HepG2 (cell line): Measurements from ENCODE around the gene PXT1. TPM values are rescaled to one million over a fixed set of nuclear protein-coding genes. Genes with fewer than 3 reads are reported as not detected.

Experiments
- BRD4 ChIP-seq: sonication (generic); formaldehyde crosslinking; IDR thresholded peaks from 2 replicates; pipeline ENCODE4 v1.4.0; 2020; ENCODE audit warnings: missing genetic modification reagents
- CBX1 ChIP-seq: IDR thresholded peaks from one replicate; pipeline ENCODE4 v1.6.1; 2016; ENCODE audit warnings: antibody characterized with exemption, low read depth
- FOXM1 ChIP-seq: sonication (generic); formaldehyde crosslinking; IDR thresholded peaks from 2 replicates; pipeline ENCODE4 v1.5.0; 2020; ENCODE audit warnings: missing genetic modification reagents
- FOXP1 ChIP-seq, 2 experiments: fragments of 450-650 bp in 1 of 2; IDR thresholded peaks; 2 replicates each; pipeline ENCODE4 v1.6.1; 2017 to 2018; ENCODE audit warnings: antibody characterized with exemption in 1 of 2
- GPN1 ChIP-seq: sonication (generic); formaldehyde crosslinking; IDR thresholded peaks from 2 replicates; pipeline ENCODE4 v1.5.1; 2020; ENCODE audit warnings: missing genetic modification reagents, borderline replicate concordance
- KDM5B ChIP-seq: sonication (generic); formaldehyde crosslinking; IDR thresholded peaks from 2 replicates; pipeline ENCODE4 v1.4.0; 2020; ENCODE audit warnings: missing genetic modification reagents, mild to moderate bottlenecking, borderline replicate concordance
- MED1 ChIP-seq: sonication (generic); formaldehyde crosslinking; IDR thresholded peaks from 2 replicates; pipeline ENCODE4 v1.4.0; 2020; ENCODE audit warnings: missing genetic modification reagents
- NFE2L2 ChIP-seq: fragments of 150-350 bp; IDR thresholded peaks from 2 replicates; pipeline ENCODE4 v1.6.1; 2014; ENCODE audit warnings: low read length
- POLR2G ChIP-seq: fragments of 200-400 bp; formaldehyde crosslinking; IDR thresholded peaks from 2 replicates; pipeline ENCODE4 v1.6.1; 2018; ENCODE audit warnings: mild to moderate bottlenecking, low read depth, low read length, moderate library complexity
- THAP11 ChIP-seq: IDR thresholded peaks from 2 replicates; pipeline ENCODE4 v1.6.1; 2016; ENCODE audit warnings: missing biosample characterization, missing genetic modification reagents
- ZNF460 ChIP-seq: sonication (generic); formaldehyde crosslinking; IDR thresholded peaks from 2 replicates; pipeline ENCODE4 v1.5.1; 2020; ENCODE audit warnings: missing genetic modification reagents, mild to moderate bottlenecking, borderline replicate concordance
- ZNF619 ChIP-seq: sonication (generic); formaldehyde crosslinking; IDR thresholded peaks from 2 replicates; pipeline ENCODE4 v1.4.0; 2020; ENCODE audit warnings: mild to moderate bottlenecking, missing genetic modification reagents
- ZNF772 ChIP-seq: sonication (generic); formaldehyde crosslinking; IDR thresholded peaks from 2 replicates; pipeline ENCODE4 v1.5.0; 2020; ENCODE audit warnings: mild to moderate bottlenecking, missing genetic modification reagents
- polyA plus RNA-seq, 8 experiments: library from polyadenylated mRNA; depleted of rRNA in 3 of 8; stranded (reverse) in 7 of 8; unstranded in 1 of 8; fragments of >200 nt; fragmentation: Illumina TruSeq in 4 of 8; extraction: Trizol in 4 of 8; gene quantifications; 2 replicates each; pipeline versions ENCODE4 v1.2.1 to v1.2.3, GENCODE V29; 2011 to 2016; ENCODE audit warnings: low read depth in 4 of 8, missing spikeins in 1 of 8, mixed read lengths in 1 of 8; ENCODE audit not compliant: insufficient read depth in 1 of 8
- total RNA-seq, 5 experiments: library from RNA; depleted of rRNA; stranded (reverse); fragments of >200 nt; fragmentation: Illumina TruSeq; extraction: Trizol; gene quantifications; 2 replicates each; pipeline ENCODE4 v1.2.3, GENCODE V29; 2016; ENCODE audit warnings: low read depth in 1 of 5
- TF ChIP-seq, protein P1 (sequence below): sonication (generic); formaldehyde crosslinking; conservative IDR thresholded peaks from 2 replicates; pipeline ENCODE4 v1.8.0; 2022; ENCODE audit warnings: mild to moderate bottlenecking, moderate library complexity, missing genetic modification reagents
- TF ChIP-seq, protein P2 (sequence below): sonication (generic); formaldehyde crosslinking; IDR thresholded peaks from 2 replicates; pipeline ENCODE4 v1.9.0; 2021; ENCODE audit warnings: missing genetic modification reagents, borderline replicate concordance
- TF ChIP-seq, protein P3 (sequence below): sonication (generic); formaldehyde crosslinking; IDR thresholded peaks from 2 replicates; pipeline ENCODE4 v1.4.0; 2020; ENCODE audit warnings: missing genetic modification reagents, low read depth, mild to moderate bottlenecking, borderline replicate concordance
- TF ChIP-seq, protein P4 (sequence below): sonication (generic); formaldehyde crosslinking; IDR thresholded peaks from 2 replicates; pipeline ENCODE4 v1.8.1; 2023; ENCODE audit warnings: mild to moderate bottlenecking, inconsistent platforms, moderate library complexity, missing genetic modification reagents, borderline replicate concordance
- TF ChIP-seq, protein P5 (sequence below): IDR thresholded peaks from 2 replicates; pipeline ENCODE4 v1.6.1; 2016; ENCODE audit warnings: missing biosample characterization, missing genetic modification reagents, low read depth
- TF ChIP-seq, protein P6 (sequence below): sonication (generic); formaldehyde crosslinking; IDR thresholded peaks from 2 replicates; pipeline ENCODE4 v1.5.1; 2020; ENCODE audit warnings: mild to moderate bottlenecking, missing genetic modification reagents

Gene PXT1
- total and polyA plus RNA-seq, 2 of the 13 experiments (the other 11 are each of a cell fraction or from before 2014, with no cell fraction given) = 0.04 TPM; not detected in 1

DNA sequence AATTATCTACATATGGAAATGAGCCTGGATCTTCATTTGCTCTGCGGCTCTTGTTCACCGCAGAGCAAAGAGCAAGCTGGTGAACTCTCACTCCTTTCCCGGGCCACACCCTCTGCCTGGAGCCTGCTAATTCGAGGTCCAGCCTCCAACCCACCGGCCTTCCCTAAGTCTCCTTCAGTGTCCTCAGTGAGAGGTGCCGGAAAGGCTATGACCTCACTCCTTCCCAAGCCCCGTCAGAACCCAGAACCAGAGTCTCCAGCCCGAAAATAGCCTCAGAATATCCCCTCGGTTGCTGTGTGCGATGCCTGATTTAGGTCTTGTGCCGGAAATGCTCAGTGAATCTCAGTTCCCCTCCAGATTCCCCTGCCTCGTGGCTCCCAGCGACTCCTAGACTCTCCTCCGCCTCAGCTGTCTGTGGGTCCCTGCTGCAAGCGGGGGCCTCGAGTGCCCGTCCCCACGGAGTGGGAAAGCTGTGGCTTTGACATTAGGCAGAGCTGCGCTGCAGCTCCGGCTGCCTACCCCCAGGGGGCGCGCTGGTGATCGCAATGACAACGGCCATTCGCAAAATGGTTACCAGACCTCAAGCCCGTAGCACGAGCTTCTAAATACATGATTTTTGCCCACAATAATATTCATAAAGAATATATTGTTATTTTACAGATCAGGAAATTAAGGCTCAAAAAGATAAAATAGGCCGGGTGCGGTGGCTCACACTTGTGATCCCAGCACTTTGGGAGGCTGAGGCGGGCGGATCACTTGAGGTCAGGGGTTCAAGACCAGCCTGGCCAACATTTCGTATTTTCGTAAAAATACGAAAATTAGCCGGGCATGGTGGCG, 101.8 kb downstream of the PXT1 start (continued):
- TF ChIP-seq, protein P1, sequence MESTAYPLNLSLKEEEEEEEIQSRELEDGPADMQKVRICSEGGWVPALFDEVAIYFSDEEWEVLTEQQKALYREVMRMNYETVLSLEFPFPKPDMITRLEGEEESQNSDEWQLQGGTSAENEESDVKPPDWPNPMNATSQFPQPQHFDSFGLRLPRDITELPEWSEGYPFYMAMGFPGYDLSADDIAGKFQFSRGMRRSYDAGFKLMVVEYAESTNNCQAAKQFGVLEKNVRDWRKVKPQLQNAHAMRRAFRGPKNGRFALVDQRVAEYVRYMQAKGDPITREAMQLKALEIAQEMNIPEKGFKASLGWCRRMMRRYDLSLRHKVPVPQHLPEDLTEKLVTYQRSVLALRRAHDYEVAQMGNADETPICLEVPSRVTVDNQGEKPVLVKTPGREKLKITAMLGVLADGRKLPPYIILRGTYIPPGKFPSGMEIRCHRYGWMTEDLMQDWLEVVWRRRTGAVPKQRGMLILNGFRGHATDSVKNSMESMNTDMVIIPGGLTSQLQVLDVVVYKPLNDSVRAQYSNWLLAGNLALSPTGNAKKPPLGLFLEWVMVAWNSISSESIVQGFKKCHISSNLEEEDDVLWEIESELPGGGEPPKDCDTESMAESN = 0 out of 2 replicates have a peak, but pooled peaks have one; percentile 49
- 0 out of 2 replicates have a peak, but pooled peaks have one; percentile 43 for TF ChIP-seq KDM5B (CRISPR knock-in tag)
- TF ChIP-seq, protein P2, sequence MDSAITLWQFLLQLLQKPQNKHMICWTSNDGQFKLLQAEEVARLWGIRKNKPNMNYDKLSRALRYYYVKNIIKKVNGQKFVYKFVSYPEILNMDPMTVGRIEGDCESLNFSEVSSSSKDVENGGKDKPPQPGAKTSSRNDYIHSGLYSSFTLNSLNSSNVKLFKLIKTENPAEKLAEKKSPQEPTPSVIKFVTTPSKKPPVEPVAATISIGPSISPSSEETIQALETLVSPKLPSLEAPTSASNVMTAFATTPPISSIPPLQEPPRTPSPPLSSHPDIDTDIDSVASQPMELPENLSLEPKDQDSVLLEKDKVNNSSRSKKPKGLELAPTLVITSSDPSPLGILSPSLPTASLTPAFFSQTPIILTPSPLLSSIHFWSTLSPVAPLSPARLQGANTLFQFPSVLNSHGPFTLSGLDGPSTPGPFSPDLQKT = no peak
- TF ChIP-seq, protein P3, sequence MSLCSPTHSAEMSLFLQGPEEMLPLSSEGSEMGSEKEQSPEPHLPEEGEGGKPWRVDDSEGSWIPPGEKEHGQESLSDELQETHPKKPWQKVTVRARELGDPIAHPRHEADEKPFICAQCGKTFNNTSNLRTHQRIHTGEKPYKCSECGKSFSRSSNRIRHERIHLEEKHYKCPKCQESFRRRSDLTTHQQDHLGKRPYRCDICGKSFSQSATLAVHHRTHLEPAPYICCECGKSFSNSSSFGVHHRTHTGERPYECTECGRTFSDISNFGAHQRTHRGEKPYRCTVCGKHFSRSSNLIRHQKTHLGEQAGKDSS (CRISPR knock-in tag) = 0 out of 2 replicates have a peak, but pooled peaks have one; percentile 54
- TF ChIP-seq GPN1 = no peak
- TF ChIP-seq FOXM1 (CRISPR knock-in tag) = no peak
- TF ChIP-seq MED1 (CRISPR knock-in tag) = no peak
- TF ChIP-seq BRD4 (CRISPR knock-in tag) = no peak
- no peak for TF ChIP-seq CBX1
- no peak for TF ChIP-seq FOXP1 (IDR thresholded peaks at IDR 0.05)
- TF ChIP-seq FOXP1 (CRISPR knock-in tag; IDR thresholded peaks at IDR 0.05) = no peak
- TF ChIP-seq NFE2L2 = no peak
- TF ChIP-seq, protein P4, sequence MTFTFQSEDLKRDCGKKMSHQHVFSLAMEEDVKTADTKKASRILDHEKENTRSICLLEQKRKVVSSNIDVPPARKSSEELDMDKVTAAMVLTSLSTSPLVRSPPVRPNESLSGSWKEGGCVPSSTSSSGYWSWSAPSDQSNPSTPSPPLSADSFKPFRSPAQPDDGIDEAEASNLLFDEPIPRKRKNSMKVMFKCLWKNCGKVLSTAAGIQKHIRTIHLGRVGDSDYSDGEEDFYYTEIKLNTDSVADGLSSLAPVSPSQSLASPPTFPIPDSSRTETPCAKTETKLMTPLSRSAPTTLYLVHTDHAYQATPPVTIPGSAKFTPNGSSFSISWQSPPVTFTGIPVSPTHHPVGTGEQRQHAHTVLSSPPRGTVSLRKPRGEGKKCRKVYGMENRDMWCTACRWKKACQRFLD (CRISPR knock-in tag) = no peak
- TF ChIP-seq, protein P5, sequence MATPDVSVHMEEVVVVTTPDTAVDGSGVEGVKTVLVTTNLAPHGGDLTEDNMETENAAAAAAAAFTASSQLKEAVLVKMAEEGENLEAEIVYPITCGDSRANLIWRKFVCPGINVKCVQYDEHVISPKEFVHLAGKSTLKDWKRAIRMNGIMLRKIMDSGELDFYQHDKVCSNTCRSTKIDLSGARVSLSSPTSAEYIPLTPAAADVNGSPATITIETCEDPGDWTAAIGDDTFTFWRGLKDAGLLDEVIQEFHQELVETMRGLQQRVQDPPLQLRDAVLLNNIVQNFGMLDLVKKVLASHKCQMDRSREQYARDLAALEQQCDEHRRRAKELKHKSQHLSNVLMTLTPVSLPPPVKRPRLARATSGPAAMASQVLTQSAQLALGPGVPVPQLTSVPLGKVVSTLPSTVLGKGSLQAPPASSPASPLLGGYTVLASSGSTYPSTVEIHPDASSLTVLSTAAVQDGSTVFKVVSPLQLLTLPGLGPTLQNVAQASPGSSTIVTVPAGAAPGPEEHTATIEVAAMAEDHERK = 0 out of 2 replicates have a peak, but pooled peaks have one; percentile 14
- TF ChIP-seq ZNF460 (CRISPR knock-in tag) = no peak
- TF ChIP-seq ZNF772 (CRISPR knock-in tag) = no peak
- peak; percentile 20; the same call in 1 of the 2 replicates for TF ChIP-seq THAP11 (CRISPR knock-in tag)
- TF ChIP-seq, protein P6, sequence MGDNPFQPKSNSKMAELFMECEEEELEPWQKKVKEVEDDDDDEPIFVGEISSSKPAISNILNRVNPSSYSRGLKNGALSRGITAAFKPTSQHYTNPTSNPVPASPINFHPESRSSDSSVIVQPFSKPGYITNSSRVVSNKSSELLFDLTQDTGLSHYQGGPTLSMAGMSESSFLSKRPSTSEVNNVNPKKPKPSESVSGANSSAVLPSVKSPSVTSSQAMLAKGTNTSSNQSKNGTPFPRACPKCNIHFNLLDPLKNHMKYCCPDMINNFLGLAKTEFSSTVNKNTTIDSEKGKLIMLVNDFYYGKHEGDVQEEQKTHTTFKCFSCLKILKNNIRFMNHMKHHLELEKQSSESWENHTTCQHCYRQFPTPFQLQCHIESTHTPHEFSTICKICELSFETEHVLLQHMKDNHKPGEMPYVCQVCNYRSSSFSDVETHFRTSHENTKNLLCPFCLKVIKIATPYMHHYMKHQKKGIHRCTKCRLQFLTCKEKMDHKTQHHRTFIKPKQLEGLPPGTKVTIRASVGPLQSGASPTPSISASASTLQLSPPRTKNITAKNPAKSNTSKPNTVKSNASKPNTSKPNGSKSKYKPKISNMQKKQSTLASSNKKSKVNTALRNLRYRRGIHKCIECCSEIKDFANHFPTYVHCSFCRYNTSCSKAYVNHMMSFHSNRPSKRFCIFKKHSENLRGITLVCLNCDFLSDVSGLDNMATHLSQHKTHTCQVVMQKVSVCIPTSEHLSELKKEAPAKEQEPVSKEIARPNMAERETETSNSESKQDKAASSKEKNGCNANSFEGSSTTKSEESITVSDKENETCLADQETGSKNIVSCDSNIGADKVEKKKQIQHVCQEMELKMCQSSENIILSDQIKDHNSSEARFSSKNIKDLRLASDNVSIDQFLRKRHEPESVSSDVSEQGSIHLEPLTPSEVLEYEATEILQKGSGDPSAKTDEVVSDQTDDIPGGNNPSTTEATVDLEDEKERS (CRISPR knock-in tag) = no peak
- no peak for TF ChIP-seq POLR2G
- TF ChIP-seq ZNF619 (CRISPR knock-in tag) = no peak
